ENCODE results near the gene TAB2. TPM values are rescaled to one million over a fixed set of nuclear protein-coding genes. Genes with fewer than 3 reads are reported as not detected.

TAB2 gene
- polyA plus RNA-seq, 1 donor = 54.6 TPM

DNA sequence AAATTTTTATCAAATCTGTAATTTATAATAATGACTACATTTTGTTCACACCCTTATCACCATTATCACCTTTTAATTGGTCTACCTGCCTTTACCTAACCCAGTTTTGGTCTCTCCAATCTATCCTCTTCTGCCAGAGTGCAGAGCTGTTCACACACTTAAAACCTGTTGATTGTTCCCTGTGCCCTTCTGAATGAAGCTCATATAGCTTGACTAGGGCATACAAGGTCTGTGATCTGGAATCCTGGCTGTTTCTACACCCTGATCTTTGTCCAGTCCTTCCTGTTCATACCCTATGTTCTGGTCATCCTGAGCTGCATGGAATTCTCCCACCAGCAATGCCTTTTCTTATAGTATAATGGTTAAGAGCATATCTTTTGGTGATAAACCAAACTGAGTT is 53.6 kb downstream of the TAB2 start:
- no peak for DNase-seq (ENCODE audit: low read depth)

DNA sequence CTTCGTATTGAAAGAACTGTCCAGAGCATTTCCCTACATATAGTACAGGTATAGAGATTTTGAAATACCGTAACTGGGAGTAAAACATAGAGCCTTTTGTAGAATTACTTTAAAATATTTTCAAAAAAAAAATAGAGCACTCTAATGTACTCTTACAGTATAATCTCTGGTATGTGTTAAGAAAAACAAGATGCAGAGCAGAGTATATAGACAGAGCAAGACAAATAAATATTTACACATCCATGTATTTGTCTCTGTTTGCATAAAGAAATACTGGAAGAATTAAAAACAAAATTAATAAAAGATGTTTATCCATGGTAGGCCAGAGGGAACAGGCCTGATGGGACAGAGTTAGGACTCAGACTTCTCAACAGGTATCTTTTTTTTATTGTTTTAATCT is 54.5 kb downstream of the TAB2 start:
- no peak for DNase-seq (ENCODE audit: low read depth)

GRCh38 chr6:149373511-149373910 is 56.0 kb downstream of the TAB2 start:
- no peak for DNase-seq (ENCODE audit: low read depth)

- no peak for DNase-seq (ENCODE audit: low read depth)
Measured at GRCh38 chr6:149379977-149380376, 62.5 kb downstream of the TAB2 start.

DNA sequence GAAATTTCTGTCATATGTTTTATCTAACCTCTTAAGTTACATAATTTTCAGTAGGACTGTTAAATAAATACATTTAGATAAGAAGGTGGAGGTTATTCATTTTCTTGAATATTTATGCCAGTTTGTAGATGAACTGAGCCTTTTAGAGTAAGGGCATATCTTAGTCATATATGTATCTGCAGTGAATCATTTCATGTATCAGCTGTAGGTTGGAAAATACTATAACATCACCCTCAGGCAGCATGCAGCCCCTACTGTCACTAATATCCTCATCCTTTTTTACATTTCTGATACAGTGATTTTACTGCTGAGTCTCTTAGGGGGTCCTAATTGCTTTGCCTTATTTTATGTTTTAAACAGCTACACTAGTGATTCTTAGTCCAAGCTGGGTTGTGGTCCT is 63.0 kb downstream of the TAB2 start:
- no peak for DNase-seq (ENCODE audit: low read depth)

DNA sequence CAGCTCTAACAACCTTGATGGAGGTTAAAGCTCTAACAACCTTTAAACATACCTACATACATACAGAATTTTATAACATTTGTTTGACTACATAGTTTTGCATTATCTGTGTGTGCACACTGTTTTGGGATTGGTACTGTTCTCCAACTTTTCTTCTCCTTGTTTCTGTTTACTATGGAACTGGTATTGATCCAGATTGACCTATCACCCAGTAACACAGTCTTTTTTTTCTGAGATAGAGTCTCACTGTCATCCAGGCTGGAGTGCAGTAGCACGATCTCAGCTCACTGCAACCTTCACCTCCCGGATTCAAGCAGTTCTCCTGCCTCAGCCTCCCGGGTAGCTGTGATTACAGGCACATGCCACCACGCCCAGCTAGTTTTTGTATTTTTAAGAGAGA is 65.9 kb downstream of the TAB2 start:
- no peak for DNase-seq (ENCODE audit: low read depth)

GRCh38 chr6:149384464-149384863 is 67.0 kb downstream of the TAB2 start:
- DNase-seq (ENCODE audit: low read depth) = no peak

DNA sequence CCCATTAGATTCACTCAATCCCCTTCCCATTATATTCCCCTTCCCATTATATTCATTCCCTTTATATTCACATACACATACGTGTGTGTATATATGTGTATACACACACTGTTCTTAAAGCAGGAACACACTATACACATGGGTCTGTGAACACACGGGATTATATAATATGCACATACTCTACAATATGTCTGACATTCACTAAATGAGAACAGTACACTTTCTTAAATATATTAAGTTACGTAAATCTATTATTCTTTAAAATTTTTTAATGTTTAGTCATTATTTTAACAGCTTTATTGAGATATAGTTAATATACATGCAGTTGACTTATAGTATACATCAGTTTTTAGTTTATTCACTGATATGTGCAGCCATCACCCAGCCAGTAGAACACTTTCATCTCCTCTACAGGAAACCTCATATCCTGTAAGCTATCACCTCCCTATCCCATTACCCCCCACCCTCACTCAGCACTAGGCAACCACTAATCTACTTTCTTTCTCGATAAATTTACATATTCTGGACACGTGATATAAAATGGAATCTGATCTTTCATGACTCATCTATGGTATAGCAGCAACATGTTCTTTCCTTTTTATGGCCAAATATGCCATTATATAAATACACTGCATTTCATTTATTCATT is 68.6 kb downstream of the TAB2 start:
- no peak for DNase-seq (ENCODE audit: low read depth)

DNA sequence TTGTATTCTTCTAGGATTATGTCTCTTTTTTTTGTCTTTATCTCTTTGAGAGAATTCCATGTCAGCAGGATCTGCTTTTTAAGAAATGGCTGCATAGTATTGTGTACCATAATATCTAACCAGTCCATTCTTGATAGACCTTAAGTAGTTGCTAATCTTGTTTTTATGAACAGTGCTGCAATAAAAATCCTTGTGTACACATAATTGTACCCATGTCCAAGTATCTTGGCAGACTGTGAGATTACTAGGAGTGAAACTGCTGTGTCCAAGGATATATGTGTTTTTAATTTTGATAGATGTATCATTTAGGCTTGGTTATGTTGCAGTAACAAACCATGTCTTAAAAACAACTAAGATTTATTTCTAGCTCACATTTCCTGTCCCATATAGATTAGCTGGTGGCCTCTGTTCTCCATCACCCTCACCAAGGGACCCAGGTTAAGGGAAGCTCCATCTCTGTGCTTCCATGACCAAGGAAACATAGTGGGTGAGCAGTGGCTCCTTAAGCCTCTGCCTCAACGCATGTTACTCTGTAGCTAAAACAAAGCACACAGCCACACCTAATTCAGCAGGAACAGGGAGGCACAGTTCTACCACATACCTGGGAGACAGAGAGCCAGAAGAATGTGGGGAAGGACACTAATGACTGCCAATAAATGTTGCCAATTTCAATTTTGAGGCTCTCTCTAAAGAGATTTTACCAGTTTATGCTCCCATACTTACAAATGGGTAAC is 70.4 kb downstream of the TAB2 start:
- DNase-seq (ENCODE audit: low read depth) = no peak

- no peak for DNase-seq (ENCODE audit: low read depth)
Measured at GRCh38 chr6:149389509-149390297, 72.2 kb downstream of the TAB2 start.

DNA sequence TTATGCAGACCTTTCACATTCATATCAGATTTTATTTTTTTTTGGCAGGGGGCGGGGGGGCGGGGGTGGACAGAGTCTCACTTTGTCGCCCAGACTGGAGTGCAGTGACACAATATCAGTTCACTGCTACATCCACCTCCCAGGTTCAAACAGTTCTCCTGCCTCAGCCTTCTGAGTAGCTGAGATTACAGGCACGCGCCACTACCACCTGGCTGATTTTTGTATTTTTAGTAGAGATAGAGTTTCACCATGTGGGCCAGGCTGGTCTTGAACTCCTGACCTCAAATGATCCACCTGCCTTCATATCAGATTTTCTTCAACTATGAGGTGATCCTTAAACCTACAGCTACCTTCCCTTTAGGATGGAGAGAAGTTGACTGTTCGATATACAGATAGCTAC is 74.6 kb downstream of the TAB2 start:
- no peak for DNase-seq (ENCODE audit: low read depth)

DNA sequence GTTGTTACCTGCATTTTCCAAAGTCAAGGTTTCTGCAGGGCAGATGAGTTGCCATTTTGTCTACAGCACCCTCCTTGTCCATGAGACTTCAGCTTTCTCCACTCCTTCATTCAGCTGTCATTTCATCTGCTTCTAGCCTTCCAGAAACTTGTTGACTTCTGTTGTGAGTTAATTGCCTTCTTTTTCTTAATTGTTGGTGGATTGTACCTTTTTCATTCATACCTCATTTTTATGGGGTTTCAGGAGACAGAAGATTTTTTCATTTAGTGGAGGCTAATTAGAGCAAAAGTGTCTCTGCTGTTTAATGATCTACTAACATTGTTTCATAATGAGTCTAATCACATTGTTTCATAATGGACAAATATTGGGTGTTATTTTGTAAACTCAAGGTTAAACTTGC is 75.0 kb downstream of the TAB2 start:
- no peak for DNase-seq (ENCODE audit: low read depth)

DNA sequence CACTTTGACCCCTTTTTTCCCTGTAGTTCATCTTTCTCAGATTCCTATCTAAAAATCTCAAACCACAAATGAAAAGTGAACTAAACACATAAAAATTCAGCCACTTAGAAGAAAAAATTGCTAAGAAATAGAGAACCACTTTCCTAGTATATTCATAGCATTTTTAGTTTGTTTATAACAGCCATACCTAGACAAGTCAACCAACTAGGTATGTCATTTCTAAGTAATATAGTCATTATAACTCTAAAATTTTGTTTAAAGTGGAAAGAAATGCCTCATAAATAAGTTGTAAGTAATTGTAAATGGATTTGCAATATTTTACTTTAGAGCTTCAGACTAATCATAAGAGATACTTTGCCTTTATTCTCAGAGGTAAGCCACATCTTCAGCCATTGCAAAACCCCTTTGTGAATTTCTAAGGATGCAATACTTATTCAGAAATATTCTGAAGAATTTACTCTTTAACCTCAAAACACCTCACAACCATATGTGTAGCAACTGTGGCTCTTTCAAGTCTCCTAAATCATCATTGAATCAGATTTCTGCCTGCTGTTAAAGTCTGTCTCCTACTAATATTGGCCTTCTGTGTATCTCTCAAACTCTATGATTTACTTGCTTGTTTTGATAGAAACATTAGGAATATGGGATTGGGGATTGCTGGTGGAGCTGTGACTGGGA is 75.6 kb downstream of the TAB2 start:
- DNase-seq (ENCODE audit: low read depth) = no peak

DNA sequence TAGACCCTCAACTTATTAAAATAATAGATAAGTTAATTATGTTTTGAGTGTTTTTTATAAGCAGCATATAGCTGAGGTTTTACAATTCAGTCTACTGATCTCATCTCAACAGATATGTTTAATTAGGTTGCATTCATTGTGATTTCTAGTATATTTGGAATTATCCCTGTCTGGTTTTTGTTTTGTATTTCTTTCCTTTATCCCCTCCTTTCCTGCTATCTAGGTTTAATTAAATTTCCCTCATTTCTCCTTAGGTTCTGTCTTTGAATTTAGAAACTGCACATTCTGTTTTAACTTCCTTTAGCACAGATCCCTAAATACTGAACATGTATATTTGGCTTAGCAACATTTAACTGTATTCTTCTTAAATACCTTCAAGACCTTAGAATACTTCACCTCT is 77.7 kb downstream of the TAB2 start:
- no peak for DNase-seq (ENCODE audit: low read depth)

GRCh38 chr6:149397384-149397783 is 79.9 kb downstream of the TAB2 start:
- no peak for DNase-seq (ENCODE audit: low read depth)

DNA sequence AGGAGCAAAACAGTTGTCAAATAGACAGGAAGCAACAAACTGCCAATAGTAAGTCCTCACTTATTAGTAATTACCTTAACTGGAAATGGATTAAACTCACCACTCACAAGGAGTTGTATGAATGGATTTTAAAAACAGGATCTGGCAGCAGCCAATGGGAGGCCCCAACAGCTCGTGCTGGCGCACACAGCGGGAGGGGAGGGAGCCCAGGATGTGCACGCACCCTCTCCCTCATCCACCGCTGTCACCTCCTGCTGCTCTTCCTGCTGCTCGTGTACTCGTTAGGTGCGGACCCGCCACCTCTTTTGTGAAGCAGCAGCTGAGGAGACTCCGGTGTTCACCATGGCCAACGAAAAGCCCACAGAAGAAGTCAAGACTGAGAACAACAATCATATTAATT is 82.5 kb downstream of the TAB2 start, which contains the start of gene SUMO4:
TSS of gene SUMO4 (plus strand) at position 213 of the 400 bp plus-strand sequence. CDS start at position 343, 130 bp downstream.
- no peak for DNase-seq (ENCODE audit: low read depth)

DNA sequence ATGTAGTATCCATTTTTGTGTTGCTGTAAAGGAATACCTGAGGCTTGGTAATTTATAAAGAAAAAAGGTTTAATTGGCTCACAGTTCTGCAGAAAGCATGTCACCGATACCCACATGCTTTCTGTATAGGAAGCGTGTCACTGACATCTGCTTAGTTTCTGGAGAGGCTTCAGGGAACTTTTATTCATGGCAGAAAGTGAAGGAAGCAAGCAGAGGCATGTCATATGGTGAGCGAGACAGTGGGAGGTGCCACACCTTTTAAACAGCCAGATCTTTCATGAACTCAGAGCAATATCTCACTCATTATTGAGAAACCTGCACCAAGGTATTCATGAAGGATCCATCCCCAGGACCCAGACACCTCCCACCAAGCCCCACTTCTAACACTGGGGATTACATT is 86.0 kb downstream of the TAB2 start:
- no peak for DNase-seq (ENCODE audit: low read depth)

- no peak for DNase-seq (ENCODE audit: low read depth)
Measured at GRCh38 chr6:149405823-149406765, 88.6 kb downstream of the TAB2 start.

- DNase-seq (ENCODE audit: low read depth) = no peak
Measured at GRCh38 chr6:149409617-149410016, 92.1 kb downstream of the TAB2 start.

- no peak for DNase-seq (ENCODE audit: low read depth)
Measured at GRCh38 chr6:149410557-149410956, 93.0 kb downstream of the TAB2 start.

- no peak for DNase-seq (ENCODE audit: low read depth)
Measured at GRCh38 chr6:149414009-149414408, 96.5 kb downstream of the TAB2 start.

Data from forelimb muscle (tissue), 1 donor.